ENCODE data around the gene AMPH. TPM values are rescaled to one million over a fixed set of nuclear protein-coding genes. Genes with fewer than 3 reads are reported as not detected.

AMPH gene
- total and polyA plus RNA-seq, 7 donors, result 0.98 to 2.9 (median 1.6) TPM

- intact Hi-C loops (cut with DNase I), result no loop called here
- DNase-seq, result no peak
- Histone ChIP-seq H3K27ac (no peak overlapping the region), H3K4me3 (no peak overlapping the region), H3K36me3 (ENCODE audit: insufficient read depth in 1 of 2, low read depth in 1 of 2) (no peaks in the 10 kb centered on the region), H3K4me1 (no peaks in the 10 kb centered on the region), H3K9me3 (no peaks in the 10 kb centered on the region), H3K27me3 (ENCODE audit: insufficient read depth in 3 of 3, low read length in 2 of 3) (no peaks in the 10 kb centered on the region)
- no peak for ATAC-seq
- 21 to 40% (median 26%) methylated on average over 2 of the region's 2 CpGs for WGBS, 3 donors
- TF ChIP-seq, protein P1, sequence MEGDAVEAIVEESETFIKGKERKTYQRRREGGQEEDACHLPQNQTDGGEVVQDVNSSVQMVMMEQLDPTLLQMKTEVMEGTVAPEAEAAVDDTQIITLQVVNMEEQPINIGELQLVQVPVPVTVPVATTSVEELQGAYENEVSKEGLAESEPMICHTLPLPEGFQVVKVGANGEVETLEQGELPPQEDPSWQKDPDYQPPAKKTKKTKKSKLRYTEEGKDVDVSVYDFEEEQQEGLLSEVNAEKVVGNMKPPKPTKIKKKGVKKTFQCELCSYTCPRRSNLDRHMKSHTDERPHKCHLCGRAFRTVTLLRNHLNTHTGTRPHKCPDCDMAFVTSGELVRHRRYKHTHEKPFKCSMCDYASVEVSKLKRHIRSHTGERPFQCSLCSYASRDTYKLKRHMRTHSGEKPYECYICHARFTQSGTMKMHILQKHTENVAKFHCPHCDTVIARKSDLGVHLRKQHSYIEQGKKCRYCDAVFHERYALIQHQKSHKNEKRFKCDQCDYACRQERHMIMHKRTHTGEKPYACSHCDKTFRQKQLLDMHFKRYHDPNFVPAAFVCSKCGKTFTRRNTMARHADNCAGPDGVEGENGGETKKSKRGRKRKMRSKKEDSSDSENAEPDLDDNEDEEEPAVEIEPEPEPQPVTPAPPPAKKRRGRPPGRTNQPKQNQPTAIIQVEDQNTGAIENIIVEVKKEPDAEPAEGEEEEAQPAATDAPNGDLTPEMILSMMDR (IDR thresholded peaks at IDR 0.05), result no peak
These were observed 15.5 kb downstream of the AMPH start for GRCh38 chr7:38615665-38616064.

- Histone ChIP-seq H3K9me3 (no peaks in the 10 kb centered on the region), H3K4me3 (no peak overlapping the region), H3K27me3 (ENCODE audit: insufficient read depth in 3 of 3, low read length in 2 of 3) (no peaks in the 10 kb centered on the region), H3K27ac (no peak overlapping the region), H3K36me3 (ENCODE audit: insufficient read depth in 1 of 2, low read depth in 1 of 2) (no peaks in the 10 kb centered on the region), H3K4me1 (no peaks in the 10 kb centered on the region)
- DNase-seq (no peak), ATAC-seq (no peak)
- whole genome bisulfite sequencing, 3 donors, result 92 to 98% (median 97%) methylated on average over 2 of the region's 2 CpGs
- TF ChIP-seq, protein P1 (IDR thresholded peaks at IDR 0.05), result no peak
- intact Hi-C loops (cut with DNase I), result no loop called here
These were observed 23.7 kb downstream of the AMPH start for GRCh38 chr7:38607466-38607865.

GRCh38 chr7:38600741-38601140, 30.4 kb downstream of the AMPH start:
- TF ChIP-seq, protein P1 (IDR thresholded peaks at IDR 0.05), result no peak
- WGBS, 3 donors, result 75 to 79% (median 77%) methylated on average over 3 of the region's 3 CpGs
- ATAC-seq (no peak), DNase-seq (no peak)
- Histone ChIP-seq H3K36me3 (ENCODE audit: insufficient read depth in 1 of 2, low read depth in 1 of 2) (no peaks in the 10 kb centered on the region), H3K4me1 (no peaks in the 10 kb centered on the region), H3K27ac (no peak overlapping the region), H3K4me3 (no peak overlapping the region), H3K9me3 (no peaks in the 10 kb centered on the region), H3K27me3 (ENCODE audit: insufficient read depth in 3 of 3, low read length in 2 of 3) (no peaks in the 10 kb centered on the region)
- intact Hi-C loops (cut with DNase I), result no loop called here

DNA sequence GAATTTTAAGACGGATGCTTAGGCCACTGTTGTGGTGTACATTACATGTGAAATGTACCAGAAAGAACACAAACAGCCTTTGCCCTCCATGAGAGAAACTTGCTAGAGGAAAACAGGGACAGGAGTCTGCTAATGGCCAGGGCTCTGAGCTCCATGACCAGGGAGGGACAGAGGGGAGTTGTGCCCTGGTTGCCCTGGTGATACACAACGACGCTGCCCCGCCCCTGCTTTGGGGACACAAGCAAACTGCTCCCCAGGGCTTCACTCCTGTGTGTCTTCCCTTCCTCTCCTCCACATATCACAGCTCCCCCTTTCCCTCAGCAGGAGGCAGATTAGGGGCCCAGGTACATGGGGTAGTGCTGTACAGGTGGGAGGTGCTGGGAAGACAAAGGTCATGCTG, 36.2 kb downstream of the AMPH start:
- H3K27ac ChIP-seq, result no peak overlapping the region
- H3K4me3 ChIP-seq, result no peak overlapping the region
- no peaks in the 10 kb centered on the region for H3K9me3 ChIP-seq
- intact Hi-C loops (cut with DNase I), result no loop called here
- WGBS, 3 donors, result 54 to 64% (median 63%) methylated on average over 4 of the region's 4 CpGs
- TF ChIP-seq, protein P1 (IDR thresholded peaks at IDR 0.05), result no peak
- ATAC-seq, result no peak
- no peak for DNase-seq
- H3K36me3 ChIP-seq (ENCODE audit: insufficient read depth in 1 of 2, low read depth in 1 of 2), result no peaks in the 10 kb centered on the region
- no peaks in the 10 kb centered on the region for H3K27me3 ChIP-seq (ENCODE audit: insufficient read depth in 3 of 3, low read length in 2 of 3)
- H3K4me1 ChIP-seq, result no peaks in the 10 kb centered on the region

- ATAC-seq (no peak), DNase-seq (no peak)
- TF ChIP-seq, protein P1 (IDR thresholded peaks at IDR 0.05), result no peak
- H3K27me3 ChIP-seq (ENCODE audit: insufficient read depth in 3 of 3, low read length in 2 of 3), result no peaks in the 10 kb centered on the region
- no peaks in the 10 kb centered on the region for H3K9me3 ChIP-seq
- no peak overlapping the region for H3K27ac ChIP-seq
- intact Hi-C loops (cut with DNase I), result no loop called here
- H3K36me3 ChIP-seq (ENCODE audit: insufficient read depth in 1 of 2, low read depth in 1 of 2), result no peaks in the 10 kb centered on the region
- WGBS, 3 donors, result 79 to 94% (median 91%) methylated on average over 2 of the region's 2 CpGs
- H3K4me3 ChIP-seq, result no peak overlapping the region
- no peaks in the 10 kb centered on the region for H3K4me1 ChIP-seq
These were observed 38.4 kb downstream of the AMPH start for GRCh38 chr7:38592737-38593288.

Measured in psoas muscle (tissue), 8 donors.